Activated CD8-positive, alpha-beta memory T cell treated with anti-CD3 and anti-CD28 coated beads, Interleukin-2, amount 50 U/mL, for 4 hours (primary cell): ENCODE data around the gene HCK.

ENCODE experiments used
- DNase-seq: peaks from one replicate; pipeline ENCODE4 v3.0.0-alpha.2; 2020

Gene HCK

GRCh38 chr20:32063695-32064094 is 11.7 kb downstream of the HCK start:
- DNase-seq, result no peak

GRCh38 chr20:32064667-32065066 is 12.6 kb downstream of the HCK start:
- no peak for DNase-seq

GRCh38 chr20:32067234-32067821 is 15.3 kb downstream of the HCK start:
- no peak for DNase-seq

- no peak for DNase-seq
Observed at GRCh38 chr20:32068174-32068573, 16.1 kb downstream of the HCK start.

- no peak for DNase-seq
Observed at GRCh38 chr20:32069711-32070110, 17.7 kb downstream of the HCK start.

GRCh38 chr20:32070282-32070681 is 18.2 kb downstream of the HCK start:
- no peak for DNase-seq

- no peak for DNase-seq
Observed at GRCh38 chr20:32070690-32071213, 18.7 kb downstream of the HCK start.

GRCh38 chr20:32071395-32072167 is 19.5 kb downstream of the HCK start:
- DNase-seq, result no peak

GRCh38 chr20:32072168-32072750 is 20.2 kb downstream of the HCK start:
- no peak for DNase-seq

- no peak for DNase-seq
Observed at GRCh38 chr20:32075534-32075933, 23.5 kb downstream of the HCK start.

GRCh38 chr20:32077190-32077589 is 25.1 kb downstream of the HCK start:
- DNase-seq, result no peak

GRCh38 chr20:32078322-32078721 is 26.3 kb downstream of the HCK start:
- DNase-seq, result no peak

GRCh38 chr20:32078791-32079190 is 26.7 kb downstream of the HCK start:
- DNase-seq, result no peak

GRCh38 chr20:32079655-32080109 is 27.6 kb downstream of the HCK start:
- no peak for DNase-seq

GRCh38 chr20:32080783-32081182 is 28.7 kb downstream of the HCK start:
- DNase-seq, result no peak

GRCh38 chr20:32083469-32083868 is 31.4 kb downstream of the HCK start:
- DNase-seq, result no peak

GRCh38 chr20:32087070-32087469 is 35.0 kb downstream of the HCK start:
- no peak for DNase-seq

- DNase-seq, result no peak
Observed at GRCh38 chr20:32088759-32089158, 36.7 kb downstream of the HCK start.

GRCh38 chr20:32089637-32090362 is 37.8 kb downstream of the HCK start:
- DNase-seq, result no peak

- DNase-seq, result peak; percentile 76
Observed at GRCh38 chr20:32091888-32092346, 39.9 kb downstream of the HCK start.

- no peak for DNase-seq
Observed at GRCh38 chr20:32098786-32099185, 46.7 kb downstream of the HCK start.

- DNase-seq, result no peak
Observed at GRCh38 chr20:32108814-32109391, 56.9 kb downstream of the HCK start.
